ENCODE measurements around the gene KCNAB1. TPM values are rescaled to one million over a fixed set of nuclear protein-coding genes. Genes with fewer than 3 reads are reported as not detected.

The KCNAB1 gene
- total and polyA plus RNA-seq, 4 donors, result 0.76 to 2.8 (median 1.0) TPM

DNA sequence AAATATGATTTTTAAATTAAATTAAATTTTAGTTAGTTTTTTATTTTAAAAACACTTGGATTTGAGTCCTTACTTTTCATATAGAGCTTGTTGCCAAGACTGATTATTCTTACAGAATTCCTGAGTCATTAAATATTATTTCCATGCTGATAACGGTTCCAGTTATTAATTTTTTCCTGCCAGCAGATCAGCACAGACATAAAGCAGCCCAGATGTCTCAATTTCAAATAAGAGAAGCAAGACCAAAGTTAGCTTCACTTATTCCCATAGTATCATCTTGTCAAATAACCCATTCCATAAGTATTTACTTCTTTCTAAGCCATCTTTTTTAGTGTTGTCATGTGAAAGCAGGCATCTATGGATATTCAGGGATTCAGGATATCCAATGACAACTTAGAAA is 359.2 kb downstream of the KCNAB1 start:
- Histone ChIP-seq H3K9me3 (ENCODE audit: control insufficient read depth in 4 of 4, low read length in 3 of 4) (no peaks in the 10 kb centered on the region), H3K36me3 (ENCODE audit: control insufficient read depth in 4 of 4, insufficient read depth in 3 of 4, low read depth in 1 of 4, low read length in 3 of 4) (no peaks in the 10 kb centered on the region), H3K27me3 (ENCODE audit: control insufficient read depth in 4 of 4, insufficient read depth in 4 of 4, low read length in 3 of 4) (no peaks in the 10 kb centered on the region), H3K4me3 (ENCODE audit: low read depth in 1 of 3, low read length in 3 of 3) (no peak overlapping the region), H3K4me1 (ENCODE audit: control insufficient read depth in 4 of 4, insufficient read depth in 4 of 4, low read length in 3 of 4) (no peaks in the 10 kb centered on the region), H3K27ac (ENCODE audit: low read depth in 1 of 2, low read length in 2 of 2) (no peak overlapping the region), H3K9ac (ENCODE audit: low read depth in 1 of 2, low read length in 2 of 2) (no peak overlapping the region)
- TF ChIP-seq ZBTB33 (IDR thresholded peaks at IDR 0.05) (no peak), TAF1 (conservative IDR thresholded peaks at IDR 0.05) (no peak), FOXA2 (IDR thresholded peaks at IDR 0.05) (no peak), SP1 (IDR thresholded peaks at IDR 0.05) (no peak), ATF3 (IDR thresholded peaks at IDR 0.05) (no peak), REST (IDR thresholded peaks at IDR 0.05) (no peak), GABPA (IDR thresholded peaks at IDR 0.05 in 1 of 2, conservative IDR thresholded peaks at IDR 0.05 in 1 of 2) (no peak), HNF4A (conservative IDR thresholded peaks at IDR 0.05) (no peak), RXRA (IDR thresholded peaks at IDR 0.05) (no peak), YY1 (IDR thresholded peaks at IDR 0.05) (no peak), NR2F2 (IDR thresholded peaks at IDR 0.05) (no peak), EGR1 (IDR thresholded peaks at IDR 0.05; ENCODE audit: low read depth in 2 of 2) (no peak), JUND (IDR thresholded peaks at IDR 0.05) (no peak), HNF4G (IDR thresholded peaks at IDR 0.05) (no peak), FOXA1 (IDR thresholded peaks at IDR 0.05) (no peak)
- TF ChIP-seq, protein P1, sequence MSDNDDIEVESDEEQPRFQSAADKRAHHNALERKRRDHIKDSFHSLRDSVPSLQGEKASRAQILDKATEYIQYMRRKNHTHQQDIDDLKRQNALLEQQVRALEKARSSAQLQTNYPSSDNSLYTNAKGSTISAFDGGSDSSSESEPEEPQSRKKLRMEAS (IDR thresholded peaks at IDR 0.05), result no peak
- no peak for DNase-seq (ENCODE audit: low spot score)
- 61% methylated on average over 1 of the region's 1 CpG for WGBS

DNA sequence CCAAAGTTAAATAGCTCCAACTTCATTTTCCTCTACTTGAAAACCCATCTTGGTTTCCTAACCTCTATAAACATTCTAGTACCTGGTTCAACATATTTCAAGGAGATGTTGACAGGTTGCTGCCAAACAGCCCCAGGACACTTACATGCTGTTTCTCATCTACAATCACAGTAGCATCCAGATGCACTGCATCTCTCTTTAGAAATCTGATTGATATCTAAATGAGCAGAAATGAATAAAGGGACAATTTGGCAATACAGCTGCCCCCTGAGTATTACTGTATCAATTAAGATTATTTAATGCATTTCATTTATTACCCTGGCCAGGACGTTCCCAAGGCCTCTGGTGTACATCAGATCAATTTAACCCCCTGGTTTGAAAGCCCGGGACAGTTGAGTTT is 360.6 kb downstream of the KCNAB1 start:
- Histone ChIP-seq H3K27ac (ENCODE audit: low read depth in 1 of 2, low read length in 2 of 2) (no peak overlapping the region), H3K4me1 (ENCODE audit: control insufficient read depth in 4 of 4, insufficient read depth in 4 of 4, low read length in 3 of 4) (no peaks in the 10 kb centered on the region), H3K9me3 (ENCODE audit: control insufficient read depth in 4 of 4, low read length in 3 of 4) (no peaks in the 10 kb centered on the region)
- TF ChIP-seq NR2F2 (IDR thresholded peaks at IDR 0.05) (no peak), GABPA (IDR thresholded peaks at IDR 0.05 in 1 of 2, conservative IDR thresholded peaks at IDR 0.05 in 1 of 2) (no peak), RAD21 (IDR thresholded peaks at IDR 0.05) (no peak), TAF1 (conservative IDR thresholded peaks at IDR 0.05) (no peak), FOXA1 (IDR thresholded peaks at IDR 0.05) (no peak), RXRA (IDR thresholded peaks at IDR 0.05) (no peak), SP1 (IDR thresholded peaks at IDR 0.05) (no peak), CTCF (IDR thresholded peaks at IDR 0.05; ENCODE audit: low read depth, low read length, missing input control) (no peak), YY1 (IDR thresholded peaks at IDR 0.05) (no peak), FOXA2 (IDR thresholded peaks at IDR 0.05) (no peak), JUND (IDR thresholded peaks at IDR 0.05) (no peak), ZBTB33 (IDR thresholded peaks at IDR 0.05) (no peak), REST (IDR thresholded peaks at IDR 0.05) (no peak), EGR1 (IDR thresholded peaks at IDR 0.05; ENCODE audit: low read depth in 2 of 2) (no peak)
- TF ChIP-seq, protein P1 (IDR thresholded peaks at IDR 0.05), result no peak

More for the DNA sequence above, 360.6 kb downstream of the KCNAB1 start:
- 82% methylated on average over 2 of the region's 2 CpGs for WGBS
- H3K36me3 ChIP-seq (ENCODE audit: control insufficient read depth in 4 of 4, insufficient read depth in 3 of 4, low read depth in 1 of 4, low read length in 3 of 4), result no peaks in the 10 kb centered on the region
- no peak overlapping the region for H3K4me3 ChIP-seq (ENCODE audit: low read depth in 1 of 3, low read length in 3 of 3)
- no peak for DNase-seq (ENCODE audit: low spot score)
- no peak overlapping the region for H3K9ac ChIP-seq (ENCODE audit: low read depth in 1 of 2, low read length in 2 of 2)
- H3K27me3 ChIP-seq (ENCODE audit: control insufficient read depth in 4 of 4, insufficient read depth in 4 of 4, low read length in 3 of 4), result no peaks in the 10 kb centered on the region

Measured in liver (tissue), 9 donors.